B cell (primary cell): ENCODE measurements around the gene MRPS27. TPM values are rescaled to one million over a fixed set of nuclear protein-coding genes. Genes with fewer than 3 reads are reported as not detected.

Source experiments
- ATAC-seq: fragments of 200-7000 bp; cut with Tn5 transposase; one replicate; pipeline ENCODE4 v1.10.0; 2021; ENCODE audit warnings: low read depth, mild to moderate bottlenecking, moderate number of reproducible peaks, moderate library complexity
- CTCF ChIA-PET: fragments of 350-600 bp; sonication (Branson Sonifier 250); formaldehyde crosslinking; loops from one replicate; lab custom pipeline; 2021; ENCODE audit warnings: antibody characterized with exemption, inconsistent platforms; lab: Charles Lee
- POLR2A ChIA-PET: fragments of 350-600 bp; sonication (Branson Sonifier 250); formaldehyde crosslinking; loops from one replicate; lab custom pipeline; 2021; ENCODE audit warnings: antibody characterized with exemption; lab: Charles Lee
- DNase-seq: peaks from one replicate; pipeline ENCODE4 v3.0.0; 2013
- H2AFZ ChIP-seq: 2 replicates; pipeline ENCODE4 v1.6.1; 2012; ENCODE audit warnings: mild to moderate bottlenecking, low read depth, low read length; ENCODE audit not compliant: insufficient read depth, poor library complexity, severe bottlenecking
- H3K27ac ChIP-seq, 2 donors: 1 replicate in 1 of 2; 2 replicates in 1 of 2; pipeline ENCODE4 v1.5.1; 2012 to 2013; ENCODE audit warnings: low read length in 2 of 2, mild to moderate bottlenecking in 2 of 2, moderate library complexity in 1 of 2
- H3K27me3 ChIP-seq, 4 experiments: fragments of 200-600 bp in 1 of 4; sonication (generic) in 1 of 4; replicated peaks in 1 of 4; 1 replicate in 2 of 4; 2 replicates in 2 of 4; pipeline versions ENCODE4 v1.6.1 to v1.7.0; 2013 to 2016; ENCODE audit warnings: low read length in 3 of 4, mild to moderate bottlenecking in 2 of 4, mixed read lengths in 1 of 4, moderate library complexity in 1 of 4; ENCODE audit not compliant: insufficient read depth in 4 of 4, control insufficient read depth in 3 of 4; ENCODE audit errors: control extremely low read depth in 1 of 4
- H3K36me3 ChIP-seq, 2 experiments: replicated peaks in 1 of 2; 1 replicate in 1 of 2; 2 replicates in 1 of 2; pipeline versions ENCODE4 v1.6.1 to v1.7.1; 2013; ENCODE audit warnings: low read length in 1 of 2; ENCODE audit not compliant: insufficient read depth in 2 of 2, control insufficient read depth in 1 of 2; ENCODE audit errors: control extremely low read depth in 1 of 2, extremely low read depth in 1 of 2
- H3K4me1 ChIP-seq, 2 donors: fragments of 200-600 bp in 1 of 2; sonication (generic) in 1 of 2; 1 replicate in 1 of 2; 2 replicates in 1 of 2; pipeline versions ENCODE4 v1.5.1 to v1.6.1; 2013 to 2017; ENCODE audit warnings: low read length in 2 of 2; ENCODE audit not compliant: control insufficient read depth in 2 of 2, insufficient read depth in 2 of 2
- H3K4me2 ChIP-seq: replicated peaks from 2 replicates; pipeline ENCODE3; 2012; ENCODE audit warnings: mild to moderate bottlenecking, low read depth, low read length; ENCODE audit not compliant: poor library complexity, severe bottlenecking
- H3K4me3 ChIP-seq, 5 experiments: fragments of 200-600 bp in 1 of 5; sonication (generic) in 1 of 5; 1 replicate in 3 of 5; 2 replicates in 2 of 5; pipeline versions ENCODE4 v1.5.1 to v1.7.0; 2011 to 2016; ENCODE audit warnings: low read length in 4 of 5, mild to moderate bottlenecking in 4 of 5, low read depth in 2 of 5, control low read depth in 1 of 5, moderate library complexity in 1 of 5; ENCODE audit not compliant: insufficient read depth in 1 of 5; ENCODE audit errors: control extremely low read depth in 1 of 5, extremely low read depth in 1 of 5
- H3K79me2 ChIP-seq: fragments of 200-600 bp; sonication (generic); one replicate; pipeline ENCODE4 v1.6.0; 2016; ENCODE audit warnings: low read length; ENCODE audit not compliant: control insufficient read depth, insufficient read depth
- H3K9ac ChIP-seq: fragments of 200-600 bp; sonication (generic); 2 replicates; pipeline ENCODE4 v1.6.1; 2017; ENCODE audit warnings: mild to moderate bottlenecking, low read length, moderate library complexity
- H3K9me3 ChIP-seq, 3 donors: one replicate each; pipeline versions ENCODE4 v1.6.1 to v1.7.1; 2013; ENCODE audit warnings: low read length in 2 of 3; ENCODE audit not compliant: control insufficient read depth in 2 of 3, insufficient read depth in 1 of 3; ENCODE audit errors: control extremely low read depth in 1 of 3
- H4K20me1 ChIP-seq: 2 replicates; pipeline ENCODE4 v1.6.0; 2012; ENCODE audit warnings: mild to moderate bottlenecking, low read length; ENCODE audit not compliant: insufficient read depth, control insufficient read depth, poor library complexity, severe bottlenecking
- H3K27ac Mint-ChIP-seq: one replicate; pipeline ENCODE4 v1.8.0; 2021; ENCODE audit warnings: mixed read lengths
- H3K27me3 Mint-ChIP-seq: one replicate; pipeline ENCODE4 v1.8.0; 2021; ENCODE audit warnings: mixed read lengths
- H3K4me1 Mint-ChIP-seq: one replicate; pipeline ENCODE4 v1.8.0; 2021; ENCODE audit warnings: mixed read lengths
- H3K4me3 Mint-ChIP-seq: one replicate; pipeline ENCODE4 v1.8.0; 2021; ENCODE audit warnings: mixed read lengths
- H3K9me3 Mint-ChIP-seq: one replicate; pipeline ENCODE4 v1.8.0; 2022; ENCODE audit warnings: mixed read lengths; ENCODE audit not compliant: insufficient read depth
- EZH2 ChIP-seq: IDR thresholded peaks from 2 replicates; pipeline ENCODE4 v1.6.1; 2012; ENCODE audit warnings: borderline replicate concordance, low read depth, mild to moderate bottlenecking, moderate library complexity, low read length; ENCODE audit not compliant: insufficient read depth, poor library complexity, severe bottlenecking
- WGBS: methylation state at CpG from one replicate; pipeline ENCODE4 v1.1.5; 2013; ENCODE audit warnings: missing lambda C conversion rate; ENCODE audit not compliant: insufficient coverage; 5-methylcytosine and 5-hydroxymethylcytosine counted together
- intact Hi-C: fragments of 100-400 bp; cut with micrococcal nuclease; formaldehyde crosslinking; loops from one replicate; pipeline ENCODE4 v1.10.0; 2022
- polyA plus RNA-seq: library from polyadenylated mRNA; depleted of rRNA; stranded (reverse); fragments of >200 nt; gene quantifications from 2 replicates; pipeline ENCODE4 v1.2.3, GENCODE V29; 2012
- total RNA-seq, 2 donors: library from RNA; stranded (reverse); fragments of 120-200 nt in 1 of 2; gene quantifications; 1 replicate in 1 of 2; 2 replicates in 1 of 2; pipeline versions ENCODE4 v1.2.3 to v1.2.4, GENCODE V29; 2013 to 2022
- TF ChIP-seq, protein P1 (sequence below): fragments of 200-600 bp; IDR thresholded peaks from one replicate; pipeline ENCODE4 v1.8.0; 2022; ENCODE audit warnings: antibody characterized with exemption, mild to moderate bottlenecking

MRPS27 gene
- total and polyA plus RNA-seq, 2 donors (not counting 1 experiment from before 2014, with no cell fraction given), result 33.4 to 58.3 TPM

DNA sequence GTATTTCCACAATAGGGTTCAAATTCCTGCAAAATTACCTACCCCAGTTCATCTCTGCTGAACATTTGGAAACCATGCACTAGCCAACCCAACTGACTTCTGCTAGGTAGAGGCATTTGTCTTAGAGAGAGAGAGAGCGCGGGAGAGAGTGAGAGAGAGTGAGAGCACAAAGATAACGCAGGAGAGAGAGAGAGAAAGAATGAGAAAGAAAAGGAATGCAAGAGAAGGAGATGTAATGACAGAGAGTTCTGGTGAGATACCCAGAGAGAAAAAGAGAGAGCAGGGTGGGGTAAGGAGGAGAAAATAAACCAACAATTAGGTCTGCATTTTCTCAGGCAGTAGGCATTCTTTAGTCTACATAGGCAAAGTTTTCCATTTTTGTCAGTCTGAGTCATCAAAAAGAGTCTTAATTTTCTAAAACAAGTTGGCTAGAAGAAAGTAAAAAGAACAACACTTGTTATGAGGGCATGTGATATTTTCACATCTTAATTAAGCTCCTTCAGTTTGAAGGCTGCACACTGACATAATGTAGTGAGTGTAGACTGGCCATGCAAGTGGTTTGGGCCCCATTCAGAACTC, 114.5 kb downstream of the MRPS27 start:
- H3K4me1 Mint-ChIP-seq, result no peaks in the 10 kb centered on the region
- Histone ChIP-seq H3K4me2 (no peak overlapping the region), H3K27ac (no peak overlapping the region), H3K4me1 (no peaks in the 10 kb centered on the region), H3K4me3 (no peak overlapping the region), H4K20me1 (no peaks in the 10 kb centered on the region), H2AFZ (no peak overlapping the region), H3K27me3 (no peaks in the 10 kb centered on the region), H3K36me3 (no peaks in the 10 kb centered on the region), H3K79me2 (no peaks in the 10 kb centered on the region), H3K9ac (no peak overlapping the region), H3K9me3 (no peaks in the 10 kb centered on the region)
- ChIA-PET POLR2A (no interaction called here), CTCF (no interaction called here)
- TF ChIP-seq, protein P1, sequence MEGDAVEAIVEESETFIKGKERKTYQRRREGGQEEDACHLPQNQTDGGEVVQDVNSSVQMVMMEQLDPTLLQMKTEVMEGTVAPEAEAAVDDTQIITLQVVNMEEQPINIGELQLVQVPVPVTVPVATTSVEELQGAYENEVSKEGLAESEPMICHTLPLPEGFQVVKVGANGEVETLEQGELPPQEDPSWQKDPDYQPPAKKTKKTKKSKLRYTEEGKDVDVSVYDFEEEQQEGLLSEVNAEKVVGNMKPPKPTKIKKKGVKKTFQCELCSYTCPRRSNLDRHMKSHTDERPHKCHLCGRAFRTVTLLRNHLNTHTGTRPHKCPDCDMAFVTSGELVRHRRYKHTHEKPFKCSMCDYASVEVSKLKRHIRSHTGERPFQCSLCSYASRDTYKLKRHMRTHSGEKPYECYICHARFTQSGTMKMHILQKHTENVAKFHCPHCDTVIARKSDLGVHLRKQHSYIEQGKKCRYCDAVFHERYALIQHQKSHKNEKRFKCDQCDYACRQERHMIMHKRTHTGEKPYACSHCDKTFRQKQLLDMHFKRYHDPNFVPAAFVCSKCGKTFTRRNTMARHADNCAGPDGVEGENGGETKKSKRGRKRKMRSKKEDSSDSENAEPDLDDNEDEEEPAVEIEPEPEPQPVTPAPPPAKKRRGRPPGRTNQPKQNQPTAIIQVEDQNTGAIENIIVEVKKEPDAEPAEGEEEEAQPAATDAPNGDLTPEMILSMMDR, result peak; percentile 8
- no peak for TF ChIP-seq EZH2
- no peaks in the 10 kb centered on the region for H3K27me3 Mint-ChIP-seq
- intact Hi-C loops, result no loop called here
- H3K9me3 Mint-ChIP-seq, result no peaks in the 10 kb centered on the region
- no peak for ATAC-seq
- DNase-seq, result no peak
- 96% methylated on average over 3 of the region's 3 CpGs for WGBS
- H3K27ac Mint-ChIP-seq, result no peak overlapping the region
- H3K4me3 Mint-ChIP-seq, result no peak overlapping the region

DNA sequence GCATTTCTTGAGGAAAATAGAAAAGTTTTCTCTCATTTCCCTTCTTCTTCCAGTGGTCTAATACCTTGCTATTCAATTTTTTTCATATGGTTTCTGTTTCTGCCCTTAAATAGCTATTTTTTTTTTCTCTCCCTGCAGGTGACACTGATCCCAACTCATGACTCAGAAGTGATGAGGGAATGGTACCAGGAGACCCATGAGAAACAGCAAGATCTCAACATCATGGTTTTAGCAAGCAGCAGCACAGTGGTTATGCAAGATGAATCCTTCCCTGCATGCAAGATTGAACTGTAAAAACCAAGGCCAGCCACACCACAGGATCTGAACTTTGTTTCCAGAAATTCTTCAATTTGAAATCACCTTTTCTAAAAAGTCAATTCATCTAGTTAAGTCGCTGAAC, 115.1 kb downstream of the MRPS27 start:
- Histone ChIP-seq H3K27ac (no peak overlapping the region), H4K20me1 (no peaks in the 10 kb centered on the region), H2AFZ (no peak overlapping the region), H3K4me3 (no peak overlapping the region), H3K9ac (no peak overlapping the region), H3K79me2 (no peaks in the 10 kb centered on the region), H3K27me3 (no peaks in the 10 kb centered on the region), H3K36me3 (no peaks in the 10 kb centered on the region), H3K4me2 (no peak overlapping the region), H3K4me1 (no peaks in the 10 kb centered on the region), H3K9me3 (no peaks in the 10 kb centered on the region)
- no peak for ATAC-seq
- Mint-ChIP-seq H3K4me3 (no peak overlapping the region), H3K27me3 (no peaks in the 10 kb centered on the region), H3K27ac (no peak overlapping the region), H3K9me3 (no peaks in the 10 kb centered on the region), H3K4me1 (no peaks in the 10 kb centered on the region)
- no CpG with 5 or more reads among the region's 1 CpG for WGBS
- ChIA-PET CTCF (no interaction called here), POLR2A (no interaction called here)
- TF ChIP-seq, protein P1, result no peak
- TF ChIP-seq EZH2, result no peak
- DNase-seq, result no peak
- intact Hi-C loops, result no loop called here
